ENCODE data around the gene VAV2. TPM values are rescaled to one million over a fixed set of nuclear protein-coding genes. Genes with fewer than 3 reads are reported as not detected.

Gene VAV2
- total RNA-seq, 2 experiments from 2014 or later = 11.0 to 27.8 TPM

- Histone ChIP-seq H2AFZ (ENCODE audit: low read length) (no peak overlapping the region), H3K27ac (ENCODE audit: low read depth, low read length, poor library complexity, severe bottlenecking) (no peak overlapping the region), H3K9me2 (ENCODE audit: insufficient read depth, low read length) (no peaks in the 10 kb centered on the region), H4K20me1 (ENCODE audit: insufficient read depth, low read length) (no peaks in the 10 kb centered on the region), H3K4me3 (ENCODE audit: low read depth, low read length, poor library complexity, severe bottlenecking) (no peak overlapping the region), H3K4me2 (ENCODE audit: low read length) (no peak overlapping the region), H3K9me3 (ENCODE audit: low read length) (no peaks in the 10 kb centered on the region), H3K79me2 (ENCODE audit: insufficient read depth, low read depth, low read length) (no peaks in the 10 kb centered on the region), H3K4me1 (ENCODE audit: insufficient read depth, low read length, poor library complexity, severe bottlenecking) (no peaks in the 10 kb centered on the region), H3K36me3 (ENCODE audit: insufficient read depth, low read length) (no peaks in the 10 kb centered on the region)
- CTCF ChIA-PET (ENCODE audit: unreplicated experiment) = no interaction called here
- TF ChIP-seq EZH2phosphoT487 (IDR thresholded peaks at IDR 0.05; ENCODE audit: borderline replicate concordance, low read depth, low read length) (no peak), CTCF (conservative IDR thresholded peaks at IDR 0.05; ENCODE audit: low read length) (no peak)
- no TSS peak for BruUV-seq (replicated peaks)
- POLR2A ChIA-PET = no interaction called here
- intact Hi-C loops (cut with micrococcal nuclease; ENCODE audit: unreplicated experiment) = no loop called here
- DNase-seq (ENCODE audit: low spot score) = no peak
Measured at GRCh38 chr9:133857639-133858038, 134.5 kb downstream of the VAV2 start.

GRCh38 chr9:133856798-133857197 lies 135.3 kb downstream of the VAV2 start:
- DNase-seq (ENCODE audit: low spot score) = no peak
- TF ChIP-seq EZH2phosphoT487 (IDR thresholded peaks at IDR 0.05; ENCODE audit: borderline replicate concordance, low read depth, low read length) (no peak), CTCF (conservative IDR thresholded peaks at IDR 0.05; ENCODE audit: low read length) (no peak)
- H2AFZ ChIP-seq (ENCODE audit: low read length) = no peak overlapping the region
- H3K4me3 ChIP-seq (ENCODE audit: low read depth, low read length, poor library complexity, severe bottlenecking) = no peak overlapping the region
- BruUV-seq (replicated peaks) = no TSS peak
- no peaks in the 10 kb centered on the region for H3K4me1 ChIP-seq (ENCODE audit: insufficient read depth, low read length, poor library complexity, severe bottlenecking)
- no peaks in the 10 kb centered on the region for H4K20me1 ChIP-seq (ENCODE audit: insufficient read depth, low read length)
- H3K27ac ChIP-seq (ENCODE audit: low read depth, low read length, poor library complexity, severe bottlenecking) = no peak overlapping the region
- intact Hi-C loops (cut with micrococcal nuclease; ENCODE audit: unreplicated experiment) = no loop called here
- H3K36me3 ChIP-seq (ENCODE audit: insufficient read depth, low read length) = no peaks in the 10 kb centered on the region
- ChIA-PET CTCF (ENCODE audit: unreplicated experiment) (no interaction called here), POLR2A (no interaction called here)
- no peak overlapping the region for H3K4me2 ChIP-seq (ENCODE audit: low read length)
- H3K9me3 ChIP-seq (ENCODE audit: low read length) = no peaks in the 10 kb centered on the region
- no peaks in the 10 kb centered on the region for H3K79me2 ChIP-seq (ENCODE audit: insufficient read depth, low read depth, low read length)
- H3K9me2 ChIP-seq (ENCODE audit: insufficient read depth, low read length) = no peaks in the 10 kb centered on the region

GRCh38 chr9:133855802-133856521 lies 136.2 kb downstream of the VAV2 start:
- no peak overlapping the region for H3K4me3 ChIP-seq (ENCODE audit: low read depth, low read length, poor library complexity, severe bottlenecking)
- no peaks in the 10 kb centered on the region for H3K9me3 ChIP-seq (ENCODE audit: low read length)
- TF ChIP-seq CTCF (conservative IDR thresholded peaks at IDR 0.05; ENCODE audit: low read length) (no peak), EZH2phosphoT487 (IDR thresholded peaks at IDR 0.05; ENCODE audit: borderline replicate concordance, low read depth, low read length) (no peak)
- CTCF ChIA-PET (ENCODE audit: unreplicated experiment) = no interaction called here
- no peak for DNase-seq (ENCODE audit: low spot score)
- no peak overlapping the region for H3K27ac ChIP-seq (ENCODE audit: low read depth, low read length, poor library complexity, severe bottlenecking)
- no peaks in the 10 kb centered on the region for H3K79me2 ChIP-seq (ENCODE audit: insufficient read depth, low read depth, low read length)
- H3K36me3 ChIP-seq (ENCODE audit: insufficient read depth, low read length) = no peaks in the 10 kb centered on the region
- no peaks in the 10 kb centered on the region for H3K4me1 ChIP-seq (ENCODE audit: insufficient read depth, low read length, poor library complexity, severe bottlenecking)
- BruUV-seq (replicated peaks) = no TSS peak
- no peaks in the 10 kb centered on the region for H3K9me2 ChIP-seq (ENCODE audit: insufficient read depth, low read length)
- no peaks in the 10 kb centered on the region for H4K20me1 ChIP-seq (ENCODE audit: insufficient read depth, low read length)
- intact Hi-C loops (cut with micrococcal nuclease; ENCODE audit: unreplicated experiment) = no loop called here
- POLR2A ChIA-PET = no interaction called here
- H2AFZ ChIP-seq (ENCODE audit: low read length) = no peak overlapping the region
- H3K4me2 ChIP-seq (ENCODE audit: low read length) = no peak overlapping the region
